ENCODE results near the gene GLDN. TPM values are rescaled to one million over a fixed set of nuclear protein-coding genes. Genes with fewer than 3 reads are reported as not detected.

GLDN gene
- total RNA-seq, 2 donors from 2014 or later, result 1.9 to 9.4 TPM

GRCh38 chr15:51356983-51357382 lies 15.5 kb downstream of the GLDN start:
- no peak for TF ChIP-seq CTCF (IDR thresholded peaks at IDR 0.05)
- DNase-seq (ENCODE audit: low spot score), result no peak
- H3K9me3 ChIP-seq, result no peaks in the 10 kb centered on the region
- no peak overlapping the region for H3K4me3 ChIP-seq
- no peaks in the 10 kb centered on the region for H3K36me3 ChIP-seq
- H3K27ac ChIP-seq, result no peak overlapping the region
- peaks cover 0 to 3% of the 10 kb centered on the region in 2 donors for H3K4me1 ChIP-seq
- H3K27me3 ChIP-seq, result no peaks in the 10 kb centered on the region

GRCh38 chr15:51359981-51360380 lies 18.5 kb downstream of the GLDN start:
- Histone ChIP-seq H3K27me3 (no peaks in the 10 kb centered on the region), H3K4me1 (no peaks in the 10 kb centered on the region), H3K36me3 (no peaks in the 10 kb centered on the region), H3K27ac (no peak overlapping the region), H3K4me3 (no peak overlapping the region), H3K9me3 (no peaks in the 10 kb centered on the region)
- DNase-seq (ENCODE audit: low spot score), result no peak
- TF ChIP-seq CTCF (IDR thresholded peaks at IDR 0.05), result no peak

- TF ChIP-seq CTCF (IDR thresholded peaks at IDR 0.05), result no peak
- H3K4me1 ChIP-seq, result no peaks in the 10 kb centered on the region
- no peak overlapping the region for H3K4me3 ChIP-seq
- no peak for DNase-seq (ENCODE audit: low spot score)
- H3K36me3 ChIP-seq, result no peaks in the 10 kb centered on the region
- no peaks in the 10 kb centered on the region for H3K9me3 ChIP-seq
- H3K27me3 ChIP-seq, result no peaks in the 10 kb centered on the region
- H3K27ac ChIP-seq, result no peak overlapping the region
Observed at GRCh38 chr15:51363383-51363782, 21.9 kb downstream of the GLDN start.

- Histone ChIP-seq H3K36me3 (no peaks in the 10 kb centered on the region), H3K27ac (no peak overlapping the region), H3K4me3 (no peak overlapping the region), H3K9me3 (no peaks in the 10 kb centered on the region), H3K27me3 (no peaks in the 10 kb centered on the region), H3K4me1 (no peaks in the 10 kb centered on the region)
- no peak for TF ChIP-seq CTCF (IDR thresholded peaks at IDR 0.05)
- DNase-seq (ENCODE audit: low spot score), result no peak
Observed at GRCh38 chr15:51365417-51365816, 24.0 kb downstream of the GLDN start.

GRCh38 chr15:51366071-51366470 lies 24.6 kb downstream of the GLDN start:
- Histone ChIP-seq H3K27ac (no peak overlapping the region), H3K36me3 (no peaks in the 10 kb centered on the region), H3K4me1 (no peaks in the 10 kb centered on the region), H3K9me3 (no peaks in the 10 kb centered on the region), H3K27me3 (no peaks in the 10 kb centered on the region), H3K4me3 (no peak overlapping the region)
- DNase-seq (ENCODE audit: low spot score), result no peak
- TF ChIP-seq CTCF (IDR thresholded peaks at IDR 0.05), result no peak

- no peak for DNase-seq (ENCODE audit: low spot score)
- H3K36me3 ChIP-seq, result no peaks in the 10 kb centered on the region
Observed at GRCh38 chr15:51366920-51367319, 25.5 kb downstream of the GLDN start.

More at GRCh38 chr15:51366920-51367319, 25.5 kb downstream of the GLDN start:
- TF ChIP-seq CTCF (IDR thresholded peaks at IDR 0.05), result no peak
- Histone ChIP-seq H3K4me1 (no peaks in the 10 kb centered on the region), H3K27me3 (no peaks in the 10 kb centered on the region), H3K27ac (peak overlapping the region in 1 of 2 donors; percentile 13), H3K4me3 (no peak overlapping the region), H3K9me3 (no peaks in the 10 kb centered on the region)

All from right atrium auricular region (tissue), 2 donors.